ENCODE measurements around the gene ZBTB16. TPM values are rescaled to one million over a fixed set of nuclear protein-coding genes. Genes with fewer than 3 reads are reported as not detected.

ZBTB16 gene
- total and polyA plus RNA-seq, 2 of the 4 experiments (the other 2 are of a cell fraction), result not detected

DNA sequence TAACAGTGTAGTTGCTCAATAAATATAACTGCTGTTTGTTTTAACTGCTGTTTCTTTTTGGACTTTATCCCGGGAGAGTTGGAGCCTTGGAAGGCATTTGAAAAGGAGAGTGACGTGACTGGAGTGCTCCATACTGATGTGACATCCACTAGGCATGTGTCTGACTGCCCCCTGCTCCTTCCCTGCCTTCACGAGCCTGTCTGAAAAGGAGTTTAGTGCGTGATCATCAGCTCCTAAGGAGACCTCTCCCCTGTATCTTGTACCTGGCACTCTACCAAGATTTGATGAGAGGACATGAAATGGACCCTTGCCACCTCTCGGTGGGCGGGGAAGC, 22.9 kb downstream of the ZBTB16 start:
- H2BK5ac ChIP-seq (ENCODE audit: low read depth, low read length, poor library complexity, severe bottlenecking), result no peak overlapping the region
- no peak overlapping the region for H3K4ac ChIP-seq (ENCODE audit: low read depth, low read length)
- no peak overlapping the region for H3K18ac ChIP-seq (ENCODE audit: low read depth, low read length)
- dilution Hi-C loops (cut with HindIII; ENCODE audit: low sequenced_read_pairs, unreplicated experiment) (no loop called here), in situ Hi-C loops (cut with MboI; ENCODE audit: low sequenced_read_pairs) (no loop called here), intact Hi-C loops (cut with micrococcal nuclease) (no loop called here)
- H3K56ac ChIP-seq (ENCODE audit: extremely low read depth, insufficient read depth, low read length), result no peak overlapping the region
- no peak overlapping the region for H3K9ac ChIP-seq (ENCODE audit: low read depth, low read length)
- no peak overlapping the region for H2AFZ ChIP-seq (replicated peaks; ENCODE audit: low read length, poor library complexity)
- no peak overlapping the region for H2AK5ac ChIP-seq (ENCODE audit: low read depth, low read length)
- ChIA-PET POLR2A (ENCODE audit: unreplicated experiment) (no interaction called here), CTCF (no interaction called here)
- H3K79me1 ChIP-seq (ENCODE audit: low read depth in 1 of 2, low read length in 2 of 2), result no peaks in the 10 kb centered on the region
- H3K9me3 ChIP-seq (ENCODE audit: control insufficient read depth, insufficient read depth, low read length), result no peaks in the 10 kb centered on the region
- H4K20me1 ChIP-seq (ENCODE audit: insufficient read depth, low read length), result no peaks in the 10 kb centered on the region
- no peak overlapping the region for H2BK120ac ChIP-seq (ENCODE audit: low read depth, low read length)
- no peak overlapping the region for H3K4me2 ChIP-seq (ENCODE audit: low read depth, low read length)
- H2AK9ac ChIP-seq (replicated peaks; ENCODE audit: low read depth, low read length, poor library complexity), result no peak overlapping the region
- H4K8ac ChIP-seq (ENCODE audit: low read depth in 2 of 2, low read length in 2 of 2), result no peak overlapping the region
- H3K36me3 ChIP-seq (ENCODE audit: control insufficient read depth, insufficient read depth, low read length), result no peaks in the 10 kb centered on the region
- TF ChIP-seq CHD1 (IDR thresholded peaks at IDR 0.05; ENCODE audit: low read depth, low read length) (no peak), SMC3 (IDR thresholded peaks at IDR 0.05; ENCODE audit: low read depth, low read length) (no peak), MAFK (IDR thresholded peaks at IDR 0.05; ENCODE audit: low read depth, low read length) (no peak), POLR2A (IDR thresholded peaks at IDR 0.05; ENCODE audit: low read depth, low read length) (no peak), CEBPB (IDR thresholded peaks at IDR 0.05; ENCODE audit: low read depth, low read length) (no peak), NFE2L2 (IDR thresholded peaks at IDR 0.05; ENCODE audit: low read depth, low read length) (no peak), RCOR1 (IDR thresholded peaks at IDR 0.05; ENCODE audit: insufficient replicate concordance, low read length) (no peak)
- TF ChIP-seq, protein P1, sequence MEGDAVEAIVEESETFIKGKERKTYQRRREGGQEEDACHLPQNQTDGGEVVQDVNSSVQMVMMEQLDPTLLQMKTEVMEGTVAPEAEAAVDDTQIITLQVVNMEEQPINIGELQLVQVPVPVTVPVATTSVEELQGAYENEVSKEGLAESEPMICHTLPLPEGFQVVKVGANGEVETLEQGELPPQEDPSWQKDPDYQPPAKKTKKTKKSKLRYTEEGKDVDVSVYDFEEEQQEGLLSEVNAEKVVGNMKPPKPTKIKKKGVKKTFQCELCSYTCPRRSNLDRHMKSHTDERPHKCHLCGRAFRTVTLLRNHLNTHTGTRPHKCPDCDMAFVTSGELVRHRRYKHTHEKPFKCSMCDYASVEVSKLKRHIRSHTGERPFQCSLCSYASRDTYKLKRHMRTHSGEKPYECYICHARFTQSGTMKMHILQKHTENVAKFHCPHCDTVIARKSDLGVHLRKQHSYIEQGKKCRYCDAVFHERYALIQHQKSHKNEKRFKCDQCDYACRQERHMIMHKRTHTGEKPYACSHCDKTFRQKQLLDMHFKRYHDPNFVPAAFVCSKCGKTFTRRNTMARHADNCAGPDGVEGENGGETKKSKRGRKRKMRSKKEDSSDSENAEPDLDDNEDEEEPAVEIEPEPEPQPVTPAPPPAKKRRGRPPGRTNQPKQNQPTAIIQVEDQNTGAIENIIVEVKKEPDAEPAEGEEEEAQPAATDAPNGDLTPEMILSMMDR (conservative IDR thresholded peaks at IDR 0.05; ENCODE audit: low read depth, low read length), result no peak
- no peaks in the 10 kb centered on the region for H3K4me1 ChIP-seq (ENCODE audit: control insufficient read depth, insufficient read depth, low read length)
- H2BK20ac ChIP-seq (ENCODE audit: low read depth, low read length), result no peak overlapping the region
- ATAC-seq (ENCODE audit: low read depth) (no peak), DNase-seq (no peak)
- no peak overlapping the region for H3K27ac ChIP-seq (ENCODE audit: insufficient read depth, low read length)
- no CpG with 5 or more reads among the region's 6 CpGs for WGBS, 2 experiments (ENCODE audit: extremely low coverage in 2 of 2, insufficient read length in 1 of 2)
- H2BK15ac ChIP-seq (ENCODE audit: low read depth, low read length), result no peak overlapping the region
- H3K4me3 ChIP-seq (ENCODE audit: insufficient read depth, low read depth, low read length), result no peak overlapping the region
- H3K14ac ChIP-seq (replicated peaks; ENCODE audit: low read depth, low read length), result no peak overlapping the region
- H3K23ac ChIP-seq (ENCODE audit: low read depth, low read length), result no peak overlapping the region
- peaks cover 29% of the 10 kb centered on the region for H3K27me3 ChIP-seq (ENCODE audit: control insufficient read depth, insufficient read depth, low read length)
- no peak overlapping the region for H4K5ac ChIP-seq (ENCODE audit: low read depth, low read length)
- no peak overlapping the region for H4K91ac ChIP-seq (ENCODE audit: insufficient read depth, low read depth, low read length)
- BruUV-seq (replicated peaks), result no TSS peak
- no peaks in the 10 kb centered on the region for H3K9me1 ChIP-seq (ENCODE audit: insufficient read depth, low read length)

Data from IMR-90 (cell line).